ENCODE results near the gene ADAMTS8. TPM values are rescaled to one million over a fixed set of nuclear protein-coding genes. Genes with fewer than 3 reads are reported as not detected.

The ADAMTS8 gene
- total RNA-seq, 1 donor from 2014 or later, result 0.21 TPM

DNA sequence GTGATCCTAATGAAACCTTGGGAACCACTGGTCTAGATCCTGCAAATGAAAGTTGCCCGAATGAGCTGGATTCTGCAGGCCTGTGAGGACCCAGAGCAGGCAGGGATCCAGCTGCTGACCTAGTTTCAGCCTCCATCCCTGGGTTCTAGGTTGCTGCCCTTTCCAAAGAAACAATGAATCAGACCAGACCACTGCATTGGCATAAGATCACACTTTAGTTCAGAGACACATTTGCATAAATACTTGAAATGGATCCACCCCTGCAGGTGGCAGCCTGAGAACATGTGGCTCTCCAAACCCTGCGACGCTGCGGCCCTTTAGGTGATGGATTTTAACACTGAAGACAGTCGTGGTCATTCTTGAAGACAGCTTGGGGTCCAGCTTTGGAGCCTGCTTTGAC lies 23.7 kb downstream of the ADAMTS8 start:
- H3K9me3 Mint-ChIP-seq, result no peaks in the 10 kb centered on the region
- H3K4me1 Mint-ChIP-seq, result peaks cover 11% of the 10 kb centered on the region
- H3K36me3 Mint-ChIP-seq (ENCODE audit: low read depth), result no peaks in the 10 kb centered on the region
- no peak overlapping the region for H3K4me3 Mint-ChIP-seq
- TF ChIP-seq, protein P1, sequence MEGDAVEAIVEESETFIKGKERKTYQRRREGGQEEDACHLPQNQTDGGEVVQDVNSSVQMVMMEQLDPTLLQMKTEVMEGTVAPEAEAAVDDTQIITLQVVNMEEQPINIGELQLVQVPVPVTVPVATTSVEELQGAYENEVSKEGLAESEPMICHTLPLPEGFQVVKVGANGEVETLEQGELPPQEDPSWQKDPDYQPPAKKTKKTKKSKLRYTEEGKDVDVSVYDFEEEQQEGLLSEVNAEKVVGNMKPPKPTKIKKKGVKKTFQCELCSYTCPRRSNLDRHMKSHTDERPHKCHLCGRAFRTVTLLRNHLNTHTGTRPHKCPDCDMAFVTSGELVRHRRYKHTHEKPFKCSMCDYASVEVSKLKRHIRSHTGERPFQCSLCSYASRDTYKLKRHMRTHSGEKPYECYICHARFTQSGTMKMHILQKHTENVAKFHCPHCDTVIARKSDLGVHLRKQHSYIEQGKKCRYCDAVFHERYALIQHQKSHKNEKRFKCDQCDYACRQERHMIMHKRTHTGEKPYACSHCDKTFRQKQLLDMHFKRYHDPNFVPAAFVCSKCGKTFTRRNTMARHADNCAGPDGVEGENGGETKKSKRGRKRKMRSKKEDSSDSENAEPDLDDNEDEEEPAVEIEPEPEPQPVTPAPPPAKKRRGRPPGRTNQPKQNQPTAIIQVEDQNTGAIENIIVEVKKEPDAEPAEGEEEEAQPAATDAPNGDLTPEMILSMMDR (conservative IDR thresholded peaks at IDR 0.05), result no peak
- H3K27ac Mint-ChIP-seq (ENCODE audit: unreplicated experiment), result no peak overlapping the region
- H3K27me3 Mint-ChIP-seq (ENCODE audit: low read depth), result peaks cover 14% of the 10 kb centered on the region
- no peak for DNase-seq (ENCODE audit: low read depth, low spot score)

DNA sequence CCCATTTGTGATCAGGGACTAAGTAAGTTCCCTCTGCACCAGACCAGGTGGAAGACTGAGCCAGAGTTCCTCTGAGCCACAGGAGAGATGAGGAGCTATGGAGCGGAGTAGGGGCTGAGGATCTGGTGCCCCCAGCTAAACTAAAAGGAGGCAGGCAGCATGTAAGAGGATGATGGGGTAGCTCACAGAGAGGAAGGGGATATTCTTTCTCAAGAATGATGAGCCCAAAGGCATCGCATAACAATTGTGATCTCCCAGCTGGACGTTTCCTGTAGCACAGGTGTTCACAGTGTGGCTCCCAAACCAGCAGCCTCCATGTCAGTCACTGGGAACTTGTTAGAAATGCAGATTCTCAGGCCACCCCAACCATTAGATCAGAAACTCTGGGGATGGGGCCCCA lies 24.4 kb downstream of the ADAMTS8 start:
- Mint-ChIP-seq H3K27me3 (ENCODE audit: low read depth) (peaks cover 10% of the 10 kb centered on the region), H3K36me3 (ENCODE audit: low read depth) (no peaks in the 10 kb centered on the region), H3K9me3 (no peaks in the 10 kb centered on the region), H3K4me1 (peaks cover 11% of the 10 kb centered on the region), H3K4me3 (no peak overlapping the region), H3K27ac (ENCODE audit: unreplicated experiment) (no peak overlapping the region)
- TF ChIP-seq, protein P1 (conservative IDR thresholded peaks at IDR 0.05), result no peak
- no peak for DNase-seq (ENCODE audit: low read depth, low spot score)

DNA sequence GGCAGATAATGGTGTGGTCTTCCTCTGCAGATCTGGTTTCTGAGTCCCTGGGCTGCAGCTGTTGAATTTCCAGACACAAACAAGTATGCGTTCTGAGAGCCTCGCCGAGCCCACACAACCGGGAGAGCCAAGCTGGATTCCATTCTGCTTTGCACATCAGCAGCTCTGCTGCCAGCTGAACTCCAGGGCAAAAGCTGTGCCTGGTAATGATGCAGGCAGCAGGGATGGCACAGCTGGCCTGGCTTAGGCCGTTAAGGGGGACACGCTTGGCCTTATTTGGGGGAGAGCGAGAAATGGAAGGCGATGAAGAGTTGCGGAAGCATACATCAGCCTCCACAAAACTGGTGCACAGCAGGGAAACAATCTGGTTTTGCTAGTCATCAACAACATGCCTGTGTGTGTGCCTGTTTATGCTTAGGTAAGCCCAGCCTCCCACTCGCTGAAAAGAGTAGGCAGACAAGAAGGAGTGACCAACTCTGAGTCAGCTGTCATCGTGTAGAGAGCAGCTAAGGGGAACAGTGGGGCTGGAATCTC lies 25.1 kb downstream of the ADAMTS8 start:
- TF ChIP-seq, protein P1 (conservative IDR thresholded peaks at IDR 0.05), result no peak
- no peak overlapping the region for H3K27ac Mint-ChIP-seq (ENCODE audit: unreplicated experiment)
- H3K27me3 Mint-ChIP-seq (ENCODE audit: low read depth), result peaks cover 9% of the 10 kb centered on the region
- no peaks in the 10 kb centered on the region for H3K36me3 Mint-ChIP-seq (ENCODE audit: low read depth)
- peaks cover 11% of the 10 kb centered on the region for H3K4me1 Mint-ChIP-seq
- DNase-seq (ENCODE audit: low read depth, low spot score), result no peak
- H3K4me3 Mint-ChIP-seq, result no peak overlapping the region
- no peaks in the 10 kb centered on the region for H3K9me3 Mint-ChIP-seq

GRCh38 chr11:130402570-130402969 lies 25.8 kb downstream of the ADAMTS8 start:
- DNase-seq (ENCODE audit: low read depth, low spot score), result no peak
- Mint-ChIP-seq H3K9me3 (no peaks in the 10 kb centered on the region), H3K36me3 (ENCODE audit: low read depth) (no peaks in the 10 kb centered on the region), H3K4me1 (peaks cover 11% of the 10 kb centered on the region), H3K27me3 (ENCODE audit: low read depth) (peaks cover 11% of the 10 kb centered on the region), H3K4me3 (no peak overlapping the region), H3K27ac (ENCODE audit: unreplicated experiment) (no peak overlapping the region)
- TF ChIP-seq, protein P1 (conservative IDR thresholded peaks at IDR 0.05), result no peak

DNA sequence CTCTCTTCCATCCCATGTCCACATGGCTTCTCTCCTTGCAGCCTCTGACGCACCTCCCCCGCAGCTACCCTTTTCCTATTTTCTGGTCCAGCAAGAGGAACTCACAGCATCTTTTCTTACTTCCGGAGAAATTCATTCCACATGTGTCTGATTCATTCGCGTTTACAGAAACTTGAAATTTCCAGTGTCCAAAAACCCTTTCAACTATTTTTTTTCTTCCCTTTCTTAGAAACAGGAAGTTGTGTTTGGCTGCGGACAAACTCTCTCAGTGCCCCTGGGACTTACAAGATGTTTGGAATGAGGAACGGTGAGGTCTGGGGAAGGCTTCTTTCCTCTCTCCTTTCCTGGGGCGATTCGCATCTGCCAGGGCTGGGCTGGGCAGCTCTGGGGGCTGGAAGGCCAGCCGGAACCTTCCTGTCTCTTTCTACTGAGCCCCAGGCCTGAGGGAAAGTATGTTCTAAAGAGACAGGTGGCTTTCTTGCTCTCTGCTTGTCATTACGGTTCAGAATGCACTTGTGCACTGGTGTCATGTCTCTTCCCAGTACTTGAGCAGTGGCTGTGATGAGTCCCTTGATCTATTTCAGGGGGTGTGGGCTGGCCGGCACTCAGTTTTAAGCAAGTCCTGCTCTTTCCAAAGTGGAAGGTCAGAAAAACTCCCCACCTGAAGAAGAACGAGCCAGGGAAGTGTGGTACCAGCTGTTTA lies 27.5 kb downstream of the ADAMTS8 start:
- Mint-ChIP-seq H3K9me3 (no peaks in the 10 kb centered on the region), H3K27ac (ENCODE audit: unreplicated experiment) (no peak overlapping the region), H3K4me3 (no peak overlapping the region), H3K27me3 (ENCODE audit: low read depth) (peaks cover 11% of the 10 kb centered on the region), H3K4me1 (peaks cover 11% of the 10 kb centered on the region), H3K36me3 (ENCODE audit: low read depth) (no peaks in the 10 kb centered on the region)
- DNase-seq (ENCODE audit: low read depth, low spot score), result no peak
- TF ChIP-seq, protein P1 (conservative IDR thresholded peaks at IDR 0.05), result no peak
